Nephron (organoid): Measurements from ENCODE around the gene BSCL2.
"Not testable (repeated sequence)": the region's sequence is repeated elsewhere in the genome, so short reads cannot be mapped to it uniquely, and the experiment has no call there.

Experiments
- H3K27ac Mint-ChIP-seq, 3 experiments: 2 replicates each; pipeline ENCODE4 v1.8.0; 2020; ENCODE audit warnings: mixed read lengths in 3 of 3, mild to moderate bottlenecking in 2 of 3, moderate library complexity in 1 of 3
- H3K27me3 Mint-ChIP-seq: 2 replicates; pipeline ENCODE4 v1.8.0; 2021; ENCODE audit warnings: low read depth, mild to moderate bottlenecking, moderate library complexity, mixed read lengths
- H3K36me3 Mint-ChIP-seq: 2 replicates; pipeline ENCODE4 v1.8.0; 2020; ENCODE audit warnings: low read depth, mixed read lengths
- H3K4me1 Mint-ChIP-seq: 2 replicates; pipeline ENCODE4 v1.8.0; 2020; ENCODE audit warnings: mixed read lengths
- H3K4me3 Mint-ChIP-seq, 3 experiments: 2 replicates each; pipeline ENCODE4 v1.8.0; 2020; ENCODE audit warnings: mild to moderate bottlenecking in 3 of 3, mixed read lengths in 3 of 3, moderate library complexity in 2 of 3
- H3K9me3 Mint-ChIP-seq: 2 replicates; pipeline ENCODE4 v1.8.0; 2020; ENCODE audit warnings: mixed read lengths
- CTCF ChIP-seq, 3 experiments: fragments of 200-600 bp; sonication (generic); IDR thresholded peaks; one replicate each; pipeline ENCODE4 v1.5.0; 2021; ENCODE audit warnings: antibody characterized with exemption in 3 of 3; ENCODE audit not compliant: unreplicated experiment in 3 of 3

BSCL2 gene

GRCh38 chr11:62677156-62677555 is 30.1 kb downstream of the BSCL2 start:
- Mint-ChIP-seq H3K4me1 (peaks cover 33% of the 10 kb centered on the region), H3K27ac (peak overlapping the region in 2 of 3 experiments; percentile 33 to 53), H3K27me3 (no peaks in the 10 kb centered on the region), H3K36me3 (peaks cover 30% of the 10 kb centered on the region), H3K4me3 (peak overlapping the region; percentile 90 to 94 (median 92)), H3K9me3 (no peaks in the 10 kb centered on the region)
- TF ChIP-seq CTCF (IDR thresholded peaks at IDR 0.05; ENCODE audit: unreplicated experiment in 3 of 3), result no peak

- Mint-ChIP-seq H3K9me3 (no peaks in the 10 kb centered on the region), H3K4me1 (peaks cover 37% of the 10 kb centered on the region), H3K27me3 (no peaks in the 10 kb centered on the region), H3K27ac (peak overlapping the region in 2 of 3 experiments; percentile 33 to 53), H3K4me3 (peak overlapping the region; percentile 90 to 94 (median 92)), H3K36me3 (peaks cover 30% of the 10 kb centered on the region)
- TF ChIP-seq CTCF (IDR thresholded peaks at IDR 0.05; ENCODE audit: unreplicated experiment in 3 of 3), result no peak
Measured at GRCh38 chr11:62676698-62677097, 30.5 kb downstream of the BSCL2 start.

- Mint-ChIP-seq H3K4me3 (peak overlapping the region; percentile 20 to 71 (median 69)), H3K36me3 (peaks cover 34% of the 10 kb centered on the region), H3K4me1 (peaks cover 40% of the 10 kb centered on the region)
- not testable (repeated sequence) for H3K27me3 Mint-ChIP-seq, H3K9me3 Mint-ChIP-seq, H3K27ac Mint-ChIP-seq
Measured at GRCh38 chr11:62675415-62675814, 31.8 kb downstream of the BSCL2 start.

GRCh38 chr11:62673196-62673525 is 34.1 kb downstream of the BSCL2 start:
- H3K27ac Mint-ChIP-seq, result peak overlapping the region in 1 of 3 experiments; percentile 99
- H3K9me3 Mint-ChIP-seq, result no peaks in the 10 kb centered on the region
- no peaks in the 10 kb centered on the region for H3K27me3 Mint-ChIP-seq
- peaks cover 38% of the 10 kb centered on the region for H3K36me3 Mint-ChIP-seq
- peak overlapping the region; percentile 98 to 100 (median 100) for H3K4me3 Mint-ChIP-seq
- peaks cover 36% of the 10 kb centered on the region for H3K4me1 Mint-ChIP-seq
- no peak for TF ChIP-seq CTCF (IDR thresholded peaks at IDR 0.05; ENCODE audit: unreplicated experiment in 3 of 3)

GRCh38 chr11:62671608-62672389 is 35.4 kb downstream of the BSCL2 start, which contains the start of the genes LBHD1 and UQCC3:
Gene LBHD1 (minus strand): TSS chr11:62672267. CDS start chr11:62670031, 2,236 bp downstream.
Gene UQCC3 (plus strand): TSS chr11:62671673. CDS start chr11:62671746, 73 bp downstream.
- Mint-ChIP-seq H3K36me3 (peaks cover 31% of the 10 kb centered on the region), H3K27me3 (no peaks in the 10 kb centered on the region), H3K4me3 (peak within 1 kb of the TSS; percentile 98 to 100 (median 100)), H3K9me3 (no peaks in the 10 kb centered on the region), H3K27ac (peak within 1 kb of the TSS; percentile 98 to 99 (median 99)), H3K4me1 (peaks cover 30% of the 10 kb centered on the region)
- no peak for TF ChIP-seq CTCF (IDR thresholded peaks at IDR 0.05; ENCODE audit: unreplicated experiment in 3 of 3)

GRCh38 chr11:62671236-62671607 is 36.0 kb downstream of the BSCL2 start:
- H3K9me3 Mint-ChIP-seq, result no peaks in the 10 kb centered on the region
- peak overlapping the region; percentile 98 to 100 (median 100) for H3K4me3 Mint-ChIP-seq
- no peak for TF ChIP-seq CTCF (IDR thresholded peaks at IDR 0.05; ENCODE audit: unreplicated experiment in 3 of 3)
- peaks cover 28% of the 10 kb centered on the region for H3K36me3 Mint-ChIP-seq
- no peaks in the 10 kb centered on the region for H3K27me3 Mint-ChIP-seq
- H3K27ac Mint-ChIP-seq, result peak overlapping the region; percentile 98 to 99 (median 99)
- H3K4me1 Mint-ChIP-seq, result peaks cover 35% of the 10 kb centered on the region
